ENCODE data around the gene NDUFB5. TPM values are rescaled to one million over a fixed set of nuclear protein-coding genes. Genes with fewer than 3 reads are reported as not detected.

NDUFB5 gene
- total RNA-seq, 1 experiment from 2014 or later: 78.9 TPM

DNA sequence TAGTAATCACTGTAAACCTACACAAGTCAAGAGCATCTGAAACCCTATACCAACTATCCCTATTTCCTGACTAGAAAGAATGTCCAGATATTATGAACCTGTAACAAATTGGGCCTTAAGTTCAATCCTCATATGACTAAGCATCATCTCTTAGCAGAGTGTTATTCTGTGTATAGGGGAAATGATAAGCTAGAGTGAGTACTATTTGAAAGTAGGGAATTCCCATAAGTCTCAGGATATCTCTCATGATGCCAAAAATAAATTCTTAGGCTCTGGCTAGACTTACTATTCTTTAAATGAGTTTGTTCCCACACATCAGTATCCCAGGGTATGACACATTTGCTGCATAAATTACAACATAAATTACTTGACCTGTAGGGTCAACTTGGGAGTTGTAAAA is 15.5 kb upstream of the NDUFB5 start:
- Histone ChIP-seq H3T11ph (ENCODE audit: low read length) (no peak overlapping the region), H3K4ac (ENCODE audit: low read depth, low read length) (no peak overlapping the region), H3K9me3 (ENCODE audit: control insufficient read depth, low read depth, low read length) (no peaks in the 10 kb centered on the region), H3K14ac (ENCODE audit: insufficient read depth, low read length) (no peak overlapping the region), H2BK20ac (ENCODE audit: low read depth, low read length, poor library complexity, severe bottlenecking) (no peak overlapping the region), H2BK120ac (ENCODE audit: low read depth, low read length, poor library complexity, severe bottlenecking) (no peak overlapping the region), H3K9ac (ENCODE audit: extremely low read depth, insufficient read length, low read length) (no peak overlapping the region), H2BK5ac (ENCODE audit: insufficient read length, low read length) (no peak overlapping the region), H3K79me1 (ENCODE audit: insufficient read depth, low read depth, low read length, poor library complexity, severe bottlenecking) (no peaks in the 10 kb centered on the region), H3K4me2 (ENCODE audit: insufficient read depth, insufficient read length, low read length) (no peak overlapping the region), H4K5ac (ENCODE audit: insufficient read length, low read depth, low read length) (no peak overlapping the region), H4K20me1 (ENCODE audit: control insufficient read depth, insufficient read depth, insufficient read length) (no peaks in the 10 kb centered on the region), H3K23ac (ENCODE audit: insufficient read length, low read depth, low read length) (no peak overlapping the region), H4K8ac (replicated peaks; ENCODE audit: insufficient read length, low read depth, low read length) (no peak overlapping the region), H2BK12ac (ENCODE audit: insufficient read length, low read depth, low read length) (no peak overlapping the region), H2BK15ac (ENCODE audit: low read depth, low read length) (no peak overlapping the region), H4K91ac (ENCODE audit: insufficient read length, low read depth, low read length) (no peak overlapping the region), H3K56ac (ENCODE audit: insufficient read length, low read depth, low read length) (no peak overlapping the region), H3K79me2 (ENCODE audit: insufficient read depth, low read length) (no peaks in the 10 kb centered on the region), H3K23me2 (ENCODE audit: insufficient read length, low read depth, low read length, poor library complexity, severe bottlenecking) (no peaks in the 10 kb centered on the region), H3K27ac (ENCODE audit: insufficient read length, low read depth, low read length) (no peak overlapping the region), H3K4me1 (ENCODE audit: insufficient read depth, low read length) (no peaks in the 10 kb centered on the region), H3K27me3 (ENCODE audit: insufficient read depth, low read length) (no peaks in the 10 kb centered on the region), H3K18ac (ENCODE audit: insufficient read length, low read depth, low read length) (no peak overlapping the region), H2AFZ (ENCODE audit: low read length) (no peak overlapping the region), H2AK5ac (ENCODE audit: insufficient read length, low read length) (no peak overlapping the region)
- DNase-seq: no peak
- Mint-ChIP-seq H3K4me1 (no peaks in the 10 kb centered on the region), H3K27ac (no peak overlapping the region), H3K27me3 (ENCODE audit: low read depth) (no peaks in the 10 kb centered on the region), H3K36me3 (ENCODE audit: insufficient read depth in 1 of 3, low read depth in 3 of 3) (peaks cover 13 to 76% (median 62%) of the 10 kb centered on the region in 3 experiments; a peak in 6 of 7 replicates), H3K4me3 (no peak overlapping the region), H3K9me3 (no peaks in the 10 kb centered on the region)
- TF ChIP-seq, protein P1, sequence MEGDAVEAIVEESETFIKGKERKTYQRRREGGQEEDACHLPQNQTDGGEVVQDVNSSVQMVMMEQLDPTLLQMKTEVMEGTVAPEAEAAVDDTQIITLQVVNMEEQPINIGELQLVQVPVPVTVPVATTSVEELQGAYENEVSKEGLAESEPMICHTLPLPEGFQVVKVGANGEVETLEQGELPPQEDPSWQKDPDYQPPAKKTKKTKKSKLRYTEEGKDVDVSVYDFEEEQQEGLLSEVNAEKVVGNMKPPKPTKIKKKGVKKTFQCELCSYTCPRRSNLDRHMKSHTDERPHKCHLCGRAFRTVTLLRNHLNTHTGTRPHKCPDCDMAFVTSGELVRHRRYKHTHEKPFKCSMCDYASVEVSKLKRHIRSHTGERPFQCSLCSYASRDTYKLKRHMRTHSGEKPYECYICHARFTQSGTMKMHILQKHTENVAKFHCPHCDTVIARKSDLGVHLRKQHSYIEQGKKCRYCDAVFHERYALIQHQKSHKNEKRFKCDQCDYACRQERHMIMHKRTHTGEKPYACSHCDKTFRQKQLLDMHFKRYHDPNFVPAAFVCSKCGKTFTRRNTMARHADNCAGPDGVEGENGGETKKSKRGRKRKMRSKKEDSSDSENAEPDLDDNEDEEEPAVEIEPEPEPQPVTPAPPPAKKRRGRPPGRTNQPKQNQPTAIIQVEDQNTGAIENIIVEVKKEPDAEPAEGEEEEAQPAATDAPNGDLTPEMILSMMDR (conservative IDR thresholded peaks at IDR 0.05): no peak

All from H9 (cell line).